HG03439 (cell line): ENCODE results near the gene LMO7.
"Not testable (repeated sequence)": the region's sequence is repeated elsewhere in the genome, so short reads cannot be mapped to it uniquely, and the experiment has no call there.

ENCODE experiments used
- ATAC-seq: cut with Tn5 transposase; IDR thresholded peaks from one replicate; pipeline ENCODE4 v1.9.1; 2021; ENCODE audit warnings: mild to moderate bottlenecking, moderate library complexity; ENCODE audit not compliant: unreplicated experiment

The LMO7 gene

GRCh38 chr13:75769141-75769905 is 133.2 kb downstream of the LMO7 start:
- ATAC-seq: no peak

- no peak for ATAC-seq
These were observed 134.0 kb downstream of the LMO7 start for GRCh38 chr13:75770164-75770563.

- no peak for ATAC-seq
These were observed 134.5 kb downstream of the LMO7 start for GRCh38 chr13:75770592-75771011.

GRCh38 chr13:75771226-75771625 is 135.1 kb downstream of the LMO7 start:
- no peak for ATAC-seq

GRCh38 chr13:75771818-75772217 is 135.7 kb downstream of the LMO7 start:
- ATAC-seq: no peak

GRCh38 chr13:75774176-75774575 is 138.0 kb downstream of the LMO7 start:
- ATAC-seq: no peak

- no peak for ATAC-seq
These were observed 140.4 kb downstream of the LMO7 start for GRCh38 chr13:75776550-75776949.

- ATAC-seq: no peak
These were observed 143.3 kb downstream of the LMO7 start for GRCh38 chr13:75779393-75779792.

GRCh38 chr13:75780103-75780502 is 144.0 kb downstream of the LMO7 start:
- ATAC-seq: not testable (repeated sequence)

- ATAC-seq: no peak
These were observed 146.9 kb downstream of the LMO7 start for GRCh38 chr13:75782985-75783384.

GRCh38 chr13:75784003-75784402 is 147.9 kb downstream of the LMO7 start:
- no peak for ATAC-seq

- no peak for ATAC-seq
These were observed 149.0 kb downstream of the LMO7 start for GRCh38 chr13:75785130-75785529.

- no peak for ATAC-seq
These were observed 151.3 kb downstream of the LMO7 start for GRCh38 chr13:75787249-75787928.

- ATAC-seq: no peak
These were observed 152.4 kb downstream of the LMO7 start for GRCh38 chr13:75788481-75788981.

GRCh38 chr13:75789451-75790197 is 153.5 kb downstream of the LMO7 start:
- no peak for ATAC-seq

- no peak for ATAC-seq
These were observed 154.3 kb downstream of the LMO7 start for GRCh38 chr13:75790198-75790970.

GRCh38 chr13:75792526-75793187 is 156.5 kb downstream of the LMO7 start:
- no peak for ATAC-seq

GRCh38 chr13:75793188-75793567 is 157.0 kb downstream of the LMO7 start:
- ATAC-seq: not testable (repeated sequence)

- no peak for ATAC-seq
These were observed 158.5 kb downstream of the LMO7 start for GRCh38 chr13:75794663-75795062.

- no peak for ATAC-seq
These were observed 159.1 kb downstream of the LMO7 start for GRCh38 chr13:75795274-75795673.
